ENCODE data around the gene AHCYL2.
"Not testable (repeated sequence)": the region's sequence is repeated elsewhere in the genome, so short reads cannot be mapped to it uniquely, and the experiment has no call there.

AHCYL2 gene

GRCh38 chr7:129423700-129424410 lies 199.0 kb downstream of the AHCYL2 start:
- no peak for DNase-seq (ENCODE audit: low read depth in 2 of 2)

- no peak for DNase-seq (ENCODE audit: low read depth in 2 of 2)
These were observed 201.7 kb downstream of the AHCYL2 start for GRCh38 chr7:129426482-129426881.

GRCh38 chr7:129427526-129428045 lies 202.8 kb downstream of the AHCYL2 start:
- DNase-seq (ENCODE audit: low read depth in 2 of 2) = no peak

- DNase-seq (ENCODE audit: low read depth in 2 of 2) = no peak
These were observed 207.2 kb downstream of the AHCYL2 start for GRCh38 chr7:129431911-129432643.

GRCh38 chr7:129433847-129434674 lies 209.2 kb downstream of the AHCYL2 start, which contains the start of gene STRIP2:
Gene STRIP2 (plus strand): TSS chr7:129434432. CDS start chr7:129434473, 41 bp downstream.
- DNase-seq (ENCODE audit: low read depth in 2 of 2) = peak; percentile 78 to 85

GRCh38 chr7:129434675-129435318 lies 210.0 kb downstream of the AHCYL2 start:
- no peak for DNase-seq (ENCODE audit: low read depth in 2 of 2)

GRCh38 chr7:129435414-129435829 lies 210.6 kb downstream of the AHCYL2 start:
- DNase-seq (ENCODE audit: low read depth in 2 of 2) = no peak

- no peak for DNase-seq (ENCODE audit: low read depth in 2 of 2)
These were observed 211.6 kb downstream of the AHCYL2 start for GRCh38 chr7:129436335-129436923.

- no peak for DNase-seq (ENCODE audit: low read depth in 2 of 2)
These were observed 212.4 kb downstream of the AHCYL2 start for GRCh38 chr7:129437190-129437589.

GRCh38 chr7:129438281-129438838 lies 213.5 kb downstream of the AHCYL2 start:
- DNase-seq (ENCODE audit: low read depth in 2 of 2) = no peak

GRCh38 chr7:129438839-129439651 lies 214.2 kb downstream of the AHCYL2 start:
- DNase-seq (ENCODE audit: low read depth in 2 of 2) = no peak

GRCh38 chr7:129439963-129440625 lies 215.3 kb downstream of the AHCYL2 start:
- DNase-seq (ENCODE audit: low read depth in 2 of 2) = no peak

- no peak for DNase-seq (ENCODE audit: low read depth in 2 of 2)
These were observed 218.8 kb downstream of the AHCYL2 start for GRCh38 chr7:129443612-129444011.

- DNase-seq (ENCODE audit: low read depth in 2 of 2) = not testable (repeated sequence)
These were observed 219.9 kb downstream of the AHCYL2 start for GRCh38 chr7:129444776-129445175.

GRCh38 chr7:129446925-129447324 lies 222.1 kb downstream of the AHCYL2 start:
- not testable (repeated sequence) for DNase-seq (ENCODE audit: low read depth in 2 of 2)

- DNase-seq (ENCODE audit: low read depth in 2 of 2) = not testable (repeated sequence)
These were observed 222.6 kb downstream of the AHCYL2 start for GRCh38 chr7:129447445-129447844.

- DNase-seq (ENCODE audit: low read depth in 2 of 2) = not testable (repeated sequence)
These were observed 223.8 kb downstream of the AHCYL2 start for GRCh38 chr7:129448608-129449007.

- DNase-seq (ENCODE audit: low read depth in 2 of 2) = no peak
These were observed 225.5 kb downstream of the AHCYL2 start for GRCh38 chr7:129450295-129450694.

- DNase-seq (ENCODE audit: low read depth in 2 of 2) = no peak
These were observed 227.9 kb downstream of the AHCYL2 start for GRCh38 chr7:129452589-129453231.

All from stimulated activated CD8-positive, alpha-beta memory T cell treated with anti-CD3 and anti-CD28 coated beads, Interleukin-7, amount 100 ng/mL, for 1 hour (primary cell).